Measurements from ENCODE around the gene TAP1. TPM values are rescaled to one million over a fixed set of nuclear protein-coding genes. Genes with fewer than 3 reads are reported as not detected.

TAP1 gene
- total and polyA plus RNA-seq, 12 donors = 19.7 to 77.9 (median 50.8) TPM

DNA sequence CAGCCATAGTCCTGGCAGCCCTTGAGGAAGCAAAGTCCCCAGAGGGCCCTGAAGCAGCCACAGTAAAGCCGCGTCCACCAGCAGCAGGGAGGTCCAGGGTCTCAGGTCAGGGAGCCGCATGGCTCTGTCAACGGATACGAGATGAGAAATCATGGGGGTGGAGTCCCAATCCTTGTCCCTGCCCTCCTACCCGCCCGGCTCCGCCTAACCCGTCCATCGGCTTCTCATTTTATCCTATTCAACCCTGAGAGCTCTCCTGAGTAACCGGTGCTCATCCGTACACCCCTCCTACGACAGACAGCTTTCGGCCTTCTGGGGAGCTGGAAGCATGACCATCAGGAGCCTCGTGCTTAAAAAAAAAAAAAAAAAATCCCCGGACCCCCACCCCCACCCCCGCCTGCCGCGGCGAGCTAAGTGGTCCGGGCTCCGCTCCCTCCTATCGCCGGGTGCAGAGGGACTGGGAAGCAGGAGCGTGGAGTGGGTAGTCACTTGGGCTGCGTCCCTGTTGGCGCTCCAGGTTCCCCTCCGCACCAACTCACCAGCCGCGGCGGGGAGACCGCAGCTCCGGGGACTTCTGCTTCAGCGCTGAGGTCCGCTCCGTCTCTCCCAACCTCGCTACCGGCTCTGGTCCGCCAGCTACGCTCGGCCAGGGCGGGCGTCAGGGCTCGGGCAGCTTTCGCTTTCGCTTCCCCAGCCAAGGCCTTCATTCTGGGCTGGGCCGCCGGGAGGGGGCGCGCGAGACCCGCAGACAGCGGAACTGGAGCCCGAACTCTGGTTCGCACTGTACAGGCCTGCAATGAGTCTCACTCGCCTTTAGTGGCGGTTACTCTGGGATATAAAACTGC, 15.2 kb downstream of the TAP1 start, which contains the start of gene TAP2:
Gene TAP2 (minus strand): TSS at position 626 of the 845 bp plus-strand sequence. CDS start 506 bp downstream, at position 120.
- Histone ChIP-seq H3K27me3 (no peaks in the 10 kb centered on the region), H3K36me3 (replicated peaks in 1 of 2) (peaks cover 0 to 37% of the 10 kb centered on the region in 2 donors), H3K27ac (peak within 1 kb of the TSS; percentile 79 to 97 (median 92)), H3K9me3 (replicated peaks in 1 of 3) (no peaks in the 10 kb centered on the region), H3K4me1 (replicated peaks in 1 of 2) (peaks cover 17 to 29% of the 10 kb centered on the region in 2 donors), H3K4me3 (peak within 1 kb of the TSS in 3 of 4 donors; percentile 50 to 97 (median 90))
- peak; percentile 95 to 98 (median 97) for DNase-seq
- intact Hi-C loops (cut with DNase I) = loop anchor here (5.0 kb wide), 1 partner anchor 34 kb away; no protein-coding TSS in a partner anchor
- TF ChIP-seq, protein P1, sequence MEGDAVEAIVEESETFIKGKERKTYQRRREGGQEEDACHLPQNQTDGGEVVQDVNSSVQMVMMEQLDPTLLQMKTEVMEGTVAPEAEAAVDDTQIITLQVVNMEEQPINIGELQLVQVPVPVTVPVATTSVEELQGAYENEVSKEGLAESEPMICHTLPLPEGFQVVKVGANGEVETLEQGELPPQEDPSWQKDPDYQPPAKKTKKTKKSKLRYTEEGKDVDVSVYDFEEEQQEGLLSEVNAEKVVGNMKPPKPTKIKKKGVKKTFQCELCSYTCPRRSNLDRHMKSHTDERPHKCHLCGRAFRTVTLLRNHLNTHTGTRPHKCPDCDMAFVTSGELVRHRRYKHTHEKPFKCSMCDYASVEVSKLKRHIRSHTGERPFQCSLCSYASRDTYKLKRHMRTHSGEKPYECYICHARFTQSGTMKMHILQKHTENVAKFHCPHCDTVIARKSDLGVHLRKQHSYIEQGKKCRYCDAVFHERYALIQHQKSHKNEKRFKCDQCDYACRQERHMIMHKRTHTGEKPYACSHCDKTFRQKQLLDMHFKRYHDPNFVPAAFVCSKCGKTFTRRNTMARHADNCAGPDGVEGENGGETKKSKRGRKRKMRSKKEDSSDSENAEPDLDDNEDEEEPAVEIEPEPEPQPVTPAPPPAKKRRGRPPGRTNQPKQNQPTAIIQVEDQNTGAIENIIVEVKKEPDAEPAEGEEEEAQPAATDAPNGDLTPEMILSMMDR (IDR thresholded peaks at IDR 0.05) = peak; percentile 81 to 99 (median 98)
- TF ChIP-seq POLR2A (IDR thresholded peaks at IDR 0.05) = peak in 1 of 2 donors; percentile 69
- WGBS, 4 donors = 0 to 1% (median 1%) methylated on average over 46 to 57 of the region's 57 CpGs

DNA sequence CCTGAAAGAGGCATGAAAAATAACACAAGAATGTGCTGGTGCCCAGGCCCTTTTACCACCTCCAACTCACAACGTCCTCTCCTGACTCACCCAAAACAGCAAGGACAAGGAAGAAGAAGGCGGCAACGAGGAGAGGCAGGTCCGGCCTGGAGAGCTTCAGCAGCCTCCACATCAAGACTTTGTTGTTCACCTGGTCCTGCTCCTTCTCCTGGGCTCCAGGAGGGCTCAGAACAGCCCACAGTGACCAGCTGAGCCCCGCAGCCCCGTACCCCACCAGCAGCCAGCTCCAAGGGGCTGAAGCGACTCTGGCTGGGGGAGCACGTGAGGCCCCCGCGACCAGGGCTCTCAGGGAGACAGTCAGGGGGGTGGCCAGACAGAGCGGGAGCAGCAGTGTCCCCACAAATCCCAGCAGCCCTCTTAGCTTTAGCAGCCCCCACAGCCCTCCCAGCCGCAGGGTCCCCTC, 15.8 kb downstream of the TAP1 start:
- Histone ChIP-seq H3K27me3 (no peaks in the 10 kb centered on the region), H3K27ac (peak overlapping the region in 4 of 5 donors; percentile 90 to 97 (median 92)), H3K9me3 (replicated peaks in 1 of 3) (no peaks in the 10 kb centered on the region), H3K4me1 (replicated peaks in 1 of 2) (peaks cover 14 to 23% of the 10 kb centered on the region in 2 donors), H3K4me3 (peak overlapping the region in 2 of 4 donors; percentile 90 to 97), H3K36me3 (replicated peaks in 1 of 2) (peaks cover 0 to 37% of the 10 kb centered on the region in 2 donors)
- peak in 2 of 7 donors; percentile 32 to 40 for DNase-seq
- WGBS, 4 donors = 14 to 39% (median 17%) methylated on average over 4 to 12 of the region's 12 CpGs
- no peak for TF ChIP-seq POLR2A (IDR thresholded peaks at IDR 0.05)
- TF ChIP-seq, protein P1 (IDR thresholded peaks at IDR 0.05) = no peak
- intact Hi-C loops (cut with DNase I) = loop anchor here (5.0 kb wide), 1 partner anchor 35 kb away; no protein-coding TSS in a partner anchor

GRCh38 chr6:32836873-32837272, 16.6 kb downstream of the TAP1 start:
- Histone ChIP-seq H3K4me1 (replicated peaks in 1 of 2) (peaks cover 14 to 15% of the 10 kb centered on the region in 2 donors), H3K27me3 (no peaks in the 10 kb centered on the region), H3K27ac (no peak overlapping the region), H3K4me3 (no peak overlapping the region), H3K36me3 (replicated peaks in 1 of 2) (peaks cover 0 to 29% of the 10 kb centered on the region in 2 donors), H3K9me3 (replicated peaks in 1 of 3) (no peaks in the 10 kb centered on the region)
- no peak for DNase-seq
- TF ChIP-seq POLR2A (IDR thresholded peaks at IDR 0.05) = no peak
- TF ChIP-seq, protein P1 (IDR thresholded peaks at IDR 0.05) = no peak
- 89 to 100% (median 97%) methylated on average over 2 of the region's 2 CpGs for WGBS, 4 donors
- intact Hi-C loops (cut with DNase I) = loop anchor here (5.0 kb wide), 1 partner anchor 35 kb away; no protein-coding TSS in a partner anchor
